H1 (cell line): ENCODE data around the gene PTF1A. TPM values are rescaled to one million over a fixed set of nuclear protein-coding genes. Genes with fewer than 3 reads are reported as not detected.

Experiments used
- BACH1 ChIP-seq: IDR thresholded peaks from 2 replicates; pipeline ENCODE4 v1.6.1; 2012; ENCODE audit warnings: low read length, improper control_type of control experiment
- CTBP2 ChIP-seq: IDR thresholded peaks from 2 replicates; pipeline ENCODE4 v1.7.0; 2011; ENCODE audit warnings: borderline replicate concordance, mild to moderate bottlenecking, moderate library complexity, mixed read lengths, low read length; ENCODE audit not compliant: insufficient read depth, insufficient read length
- EGR1 ChIP-seq: IDR thresholded peaks from 2 replicates; pipeline ENCODE4 v1.6.1; 2011; ENCODE audit warnings: low read depth, low read length, borderline replicate concordance
- HDAC2 ChIP-seq, 2 experiments: fragments of 300-600 bp in 1 of 2; sonication (generic) in 1 of 2; IDR thresholded peaks; 2 replicates each; pipeline ENCODE4 v1.6.1; 2011 to 2012; ENCODE audit warnings: low read depth in 2 of 2, low read length in 2 of 2, mild to moderate bottlenecking in 2 of 2, moderate library complexity in 2 of 2, borderline replicate concordance in 1 of 2, inconsistent platforms in 1 of 2
- RFX5 ChIP-seq: IDR thresholded peaks from 2 replicates; pipeline ENCODE4 v1.6.1; 2011; ENCODE audit warnings: low read depth, low read length, improper control_type of control experiment, borderline replicate concordance
- RNF2 ChIP-seq: fragments of 200-900, 300-1000 bp; sonication (generic); IDR thresholded peaks from 2 replicates; pipeline ENCODE4 v1.7.1; 2016; ENCODE audit warnings: borderline replicate concordance, low read depth, mild to moderate bottlenecking, antibody characterized with exemption, low read length; ENCODE audit not compliant: poor library complexity, severe bottlenecking; ENCODE audit errors: missing control alignments
- polyA plus RNA-seq, 7 experiments: library from polyadenylated mRNA; depleted of rRNA in 3 of 7; stranded (reverse) in 5 of 7; unstranded in 2 of 7; fragments of >200 nt in 5 of 7; fragments of 200-250 nt in 2 of 7; gene quantifications; 1 replicate in 5 of 7; 2 replicates in 1 of 7; 4 replicates in 1 of 7; pipeline versions ENCODE4 v1.2.1 to v1.2.3, GENCODE V29; 2011 to 2013; ENCODE audit warnings: missing spikeins in 2 of 7, mixed read lengths in 2 of 7
- total RNA-seq: library from RNA; stranded (reverse); fragmentation: NEBNext Ultra II Directional; extraction: Animal tissue kit (Norgen Biotek cat#: 25700); gene quantifications from 2 replicates; pipeline ENCODE4 v1.2.1, GENCODE V29; 2021
- TF ChIP-seq, protein P1 (sequence below): fragments of 300-600 bp; sonication (generic); IDR thresholded peaks from 2 replicates; pipeline ENCODE4 v1.7.1; 2012; ENCODE audit warnings: low read length, moderate library complexity, mild to moderate bottlenecking, inconsistent platforms; ENCODE audit not compliant: insufficient replicate concordance

Gene PTF1A
- total and polyA plus RNA-seq, 2 of the 8 experiments (the other 6 are each of a cell fraction or from before 2014, with no cell fraction given): not detected

DNA sequence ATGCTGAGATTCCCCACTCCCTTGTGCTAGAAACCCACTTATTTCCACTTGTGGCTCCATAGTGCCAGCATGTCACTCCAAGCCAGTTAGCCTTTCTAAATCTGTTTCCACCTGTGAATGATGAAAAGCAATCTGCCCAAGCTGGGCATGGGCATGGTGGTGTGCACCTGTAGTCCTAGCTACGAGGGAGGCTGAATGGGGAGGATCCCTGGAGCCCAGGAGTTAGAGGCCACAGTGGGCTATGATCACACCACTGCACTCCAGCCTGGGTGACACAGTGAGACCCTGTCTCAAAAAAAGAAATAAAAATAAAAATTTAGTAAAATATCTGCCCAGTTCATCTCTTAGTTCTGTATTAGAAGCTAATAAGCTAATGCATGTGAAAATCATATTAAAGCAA is 5.0 kb upstream of the PTF1A start (continued):
- TF ChIP-seq, protein P1, sequence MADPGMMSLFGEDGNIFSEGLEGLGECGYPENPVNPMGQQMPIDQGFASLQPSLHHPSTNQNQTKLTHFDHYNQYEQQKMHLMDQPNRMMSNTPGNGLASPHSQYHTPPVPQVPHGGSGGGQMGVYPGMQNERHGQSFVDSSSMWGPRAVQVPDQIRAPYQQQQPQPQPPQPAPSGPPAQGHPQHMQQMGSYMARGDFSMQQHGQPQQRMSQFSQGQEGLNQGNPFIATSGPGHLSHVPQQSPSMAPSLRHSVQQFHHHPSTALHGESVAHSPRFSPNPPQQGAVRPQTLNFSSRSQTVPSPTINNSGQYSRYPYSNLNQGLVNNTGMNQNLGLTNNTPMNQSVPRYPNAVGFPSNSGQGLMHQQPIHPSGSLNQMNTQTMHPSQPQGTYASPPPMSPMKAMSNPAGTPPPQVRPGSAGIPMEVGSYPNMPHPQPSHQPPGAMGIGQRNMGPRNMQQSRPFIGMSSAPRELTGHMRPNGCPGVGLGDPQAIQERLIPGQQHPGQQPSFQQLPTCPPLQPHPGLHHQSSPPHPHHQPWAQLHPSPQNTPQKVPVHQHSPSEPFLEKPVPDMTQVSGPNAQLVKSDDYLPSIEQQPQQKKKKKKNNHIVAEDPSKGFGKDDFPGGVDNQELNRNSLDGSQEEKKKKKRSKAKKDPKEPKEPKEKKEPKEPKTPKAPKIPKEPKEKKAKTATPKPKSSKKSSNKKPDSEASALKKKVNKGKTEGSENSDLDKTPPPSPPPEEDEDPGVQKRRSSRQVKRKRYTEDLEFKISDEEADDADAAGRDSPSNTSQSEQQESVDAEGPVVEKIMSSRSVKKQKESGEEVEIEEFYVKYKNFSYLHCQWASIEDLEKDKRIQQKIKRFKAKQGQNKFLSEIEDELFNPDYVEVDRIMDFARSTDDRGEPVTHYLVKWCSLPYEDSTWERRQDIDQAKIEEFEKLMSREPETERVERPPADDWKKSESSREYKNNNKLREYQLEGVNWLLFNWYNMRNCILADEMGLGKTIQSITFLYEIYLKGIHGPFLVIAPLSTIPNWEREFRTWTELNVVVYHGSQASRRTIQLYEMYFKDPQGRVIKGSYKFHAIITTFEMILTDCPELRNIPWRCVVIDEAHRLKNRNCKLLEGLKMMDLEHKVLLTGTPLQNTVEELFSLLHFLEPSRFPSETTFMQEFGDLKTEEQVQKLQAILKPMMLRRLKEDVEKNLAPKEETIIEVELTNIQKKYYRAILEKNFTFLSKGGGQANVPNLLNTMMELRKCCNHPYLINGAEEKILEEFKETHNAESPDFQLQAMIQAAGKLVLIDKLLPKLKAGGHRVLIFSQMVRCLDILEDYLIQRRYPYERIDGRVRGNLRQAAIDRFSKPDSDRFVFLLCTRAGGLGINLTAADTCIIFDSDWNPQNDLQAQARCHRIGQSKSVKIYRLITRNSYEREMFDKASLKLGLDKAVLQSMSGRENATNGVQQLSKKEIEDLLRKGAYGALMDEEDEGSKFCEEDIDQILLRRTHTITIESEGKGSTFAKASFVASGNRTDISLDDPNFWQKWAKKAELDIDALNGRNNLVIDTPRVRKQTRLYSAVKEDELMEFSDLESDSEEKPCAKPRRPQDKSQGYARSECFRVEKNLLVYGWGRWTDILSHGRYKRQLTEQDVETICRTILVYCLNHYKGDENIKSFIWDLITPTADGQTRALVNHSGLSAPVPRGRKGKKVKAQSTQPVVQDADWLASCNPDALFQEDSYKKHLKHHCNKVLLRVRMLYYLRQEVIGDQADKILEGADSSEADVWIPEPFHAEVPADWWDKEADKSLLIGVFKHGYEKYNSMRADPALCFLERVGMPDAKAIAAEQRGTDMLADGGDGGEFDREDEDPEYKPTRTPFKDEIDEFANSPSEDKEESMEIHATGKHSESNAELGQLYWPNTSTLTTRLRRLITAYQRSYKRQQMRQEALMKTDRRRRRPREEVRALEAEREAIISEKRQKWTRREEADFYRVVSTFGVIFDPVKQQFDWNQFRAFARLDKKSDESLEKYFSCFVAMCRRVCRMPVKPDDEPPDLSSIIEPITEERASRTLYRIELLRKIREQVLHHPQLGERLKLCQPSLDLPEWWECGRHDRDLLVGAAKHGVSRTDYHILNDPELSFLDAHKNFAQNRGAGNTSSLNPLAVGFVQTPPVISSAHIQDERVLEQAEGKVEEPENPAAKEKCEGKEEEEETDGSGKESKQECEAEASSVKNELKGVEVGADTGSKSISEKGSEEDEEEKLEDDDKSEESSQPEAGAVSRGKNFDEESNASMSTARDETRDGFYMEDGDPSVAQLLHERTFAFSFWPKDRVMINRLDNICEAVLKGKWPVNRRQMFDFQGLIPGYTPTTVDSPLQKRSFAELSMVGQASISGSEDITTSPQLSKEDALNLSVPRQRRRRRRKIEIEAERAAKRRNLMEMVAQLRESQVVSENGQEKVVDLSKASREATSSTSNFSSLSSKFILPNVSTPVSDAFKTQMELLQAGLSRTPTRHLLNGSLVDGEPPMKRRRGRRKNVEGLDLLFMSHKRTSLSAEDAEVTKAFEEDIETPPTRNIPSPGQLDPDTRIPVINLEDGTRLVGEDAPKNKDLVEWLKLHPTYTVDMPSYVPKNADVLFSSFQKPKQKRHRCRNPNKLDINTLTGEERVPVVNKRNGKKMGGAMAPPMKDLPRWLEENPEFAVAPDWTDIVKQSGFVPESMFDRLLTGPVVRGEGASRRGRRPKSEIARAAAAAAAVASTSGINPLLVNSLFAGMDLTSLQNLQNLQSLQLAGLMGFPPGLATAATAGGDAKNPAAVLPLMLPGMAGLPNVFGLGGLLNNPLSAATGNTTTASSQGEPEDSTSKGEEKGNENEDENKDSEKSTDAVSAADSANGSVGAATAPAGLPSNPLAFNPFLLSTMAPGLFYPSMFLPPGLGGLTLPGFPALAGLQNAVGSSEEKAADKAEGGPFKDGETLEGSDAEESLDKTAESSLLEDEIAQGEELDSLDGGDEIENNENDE: no peak
- TF ChIP-seq BACH1 (no peak), EGR1 (no peak), RNF2 (no peak), HDAC2 (IDR thresholded peaks at IDR 0.05; ENCODE audit: borderline replicate concordance in 1 of 2, low read depth in 2 of 2, low read length in 2 of 2) (no peak), CTBP2 (no peak), RFX5 (no peak)
- TF ChIP-seq, all 59 proteins: peak for 0
